Activated effector memory CD4-positive, alpha-beta T cell treated with anti-CD3 and anti-CD28 coated beads, Interleukin-2, amount 50 U/mL, for 16 hours (primary cell): ENCODE measurements around the gene PEDS1.
"Not testable (repeated sequence)": the region's sequence is repeated elsewhere in the genome, so short reads cannot be mapped to it uniquely, and the experiment has no call there.

Experiments
- DNase-seq: peaks from one replicate; pipeline ENCODE4 v3.0.0-alpha.2; 2020

PEDS1 gene

DNA sequence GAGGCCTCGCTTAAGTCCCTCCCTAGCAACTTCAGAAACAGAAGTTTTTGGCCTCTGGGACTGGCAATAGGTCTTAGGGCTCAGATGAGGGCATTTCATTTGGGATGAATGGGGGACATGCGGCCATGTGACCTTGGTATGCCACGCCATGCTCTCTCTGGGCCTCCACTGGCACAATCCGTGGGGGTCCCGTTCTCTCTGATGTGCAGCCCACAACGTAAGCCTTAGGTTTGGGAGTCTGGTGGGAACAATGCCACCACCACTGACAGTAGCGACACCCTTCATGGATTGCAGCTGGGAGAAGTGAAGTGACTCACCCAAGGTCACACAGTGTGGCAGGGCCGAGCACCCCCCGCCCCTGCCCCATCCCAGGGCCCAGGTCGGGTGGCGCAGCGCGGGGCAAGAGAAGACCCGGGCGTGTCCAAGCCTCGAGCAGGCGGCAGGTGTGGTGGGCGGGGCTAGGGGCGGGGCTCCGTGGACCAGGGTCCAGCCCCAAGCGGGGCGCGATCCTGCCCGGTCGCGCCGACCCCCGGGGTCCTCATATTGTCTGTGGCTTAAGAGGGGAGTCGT is 36.2 kb upstream of the PEDS1 start:
- DNase-seq: peak; percentile 79

- no peak for DNase-seq
Observed at GRCh38 chr20:50188879-50189680, 35.6 kb upstream of the PEDS1 start.

GRCh38 chr20:50188287-50188688 is 34.8 kb upstream of the PEDS1 start:
- DNase-seq: no peak

GRCh38 chr20:50187403-50188051 is 34.0 kb upstream of the PEDS1 start:
- DNase-seq: no peak

DNA sequence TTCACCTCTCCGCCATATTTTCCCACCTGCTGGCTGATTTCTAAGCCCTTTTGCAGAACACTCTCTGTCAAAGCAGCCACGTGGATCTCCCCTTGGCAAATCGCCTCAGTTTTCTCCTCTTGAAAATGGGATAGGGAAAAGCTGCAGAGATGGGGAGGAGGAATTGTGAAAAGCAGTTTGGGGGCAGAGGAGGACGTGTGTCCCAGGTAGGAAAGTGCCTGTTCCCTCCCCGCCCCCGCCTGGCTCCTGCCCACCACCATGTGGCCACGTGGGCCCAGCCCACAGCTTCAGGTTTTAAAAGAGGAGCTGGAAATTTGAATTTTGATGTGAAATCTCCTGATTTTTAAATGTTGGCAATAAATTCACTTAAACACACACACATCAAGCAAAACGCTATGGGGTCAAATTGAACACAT is 33.5 kb upstream of the PEDS1 start:
- DNase-seq: no peak

GRCh38 chr20:50186151-50186885 is 32.8 kb upstream of the PEDS1 start:
- peak; percentile 96 for DNase-seq

DNA sequence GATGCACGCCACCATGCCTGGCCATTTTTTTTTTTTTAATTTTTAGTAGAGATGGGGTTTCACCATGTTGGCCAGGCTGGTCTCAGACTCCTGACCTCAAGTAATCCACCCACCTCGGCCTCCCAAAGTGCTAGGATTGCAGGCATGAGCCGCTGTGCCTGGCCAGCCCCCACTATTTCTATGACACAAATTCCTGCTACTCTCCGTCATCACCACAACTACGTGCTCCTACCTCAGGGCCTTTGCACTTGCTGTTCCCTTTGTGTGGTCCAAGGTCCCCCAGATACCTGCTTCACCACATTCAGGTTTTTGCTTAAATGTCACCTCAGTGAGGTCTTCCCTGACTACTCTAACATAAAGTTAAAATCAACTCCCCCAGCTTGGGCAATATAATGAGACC is 31.9 kb upstream of the PEDS1 start:
- no peak for DNase-seq

DNA sequence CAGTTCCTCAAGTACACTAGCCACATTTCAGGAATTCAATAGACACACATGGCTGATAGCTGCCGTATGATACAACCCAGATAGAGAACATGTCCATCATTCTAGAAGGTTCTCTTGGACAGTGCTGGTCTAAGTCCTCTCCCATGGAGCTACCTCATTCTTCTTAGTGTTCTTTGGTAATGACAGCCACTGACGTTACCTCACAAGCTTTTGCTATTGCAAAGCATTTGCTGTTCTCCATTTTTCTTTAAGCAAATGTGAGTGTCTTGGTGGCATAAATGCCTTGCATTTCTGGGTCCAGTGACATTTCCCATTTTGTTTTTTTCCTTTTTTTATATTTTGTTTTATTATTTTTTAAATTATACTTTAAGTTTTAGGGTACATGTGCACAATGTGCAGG is 28.8 kb upstream of the PEDS1 start:
- no peak for DNase-seq

- DNase-seq: no peak
Observed at GRCh38 chr20:50181344-50181743, 27.8 kb upstream of the PEDS1 start.

DNA sequence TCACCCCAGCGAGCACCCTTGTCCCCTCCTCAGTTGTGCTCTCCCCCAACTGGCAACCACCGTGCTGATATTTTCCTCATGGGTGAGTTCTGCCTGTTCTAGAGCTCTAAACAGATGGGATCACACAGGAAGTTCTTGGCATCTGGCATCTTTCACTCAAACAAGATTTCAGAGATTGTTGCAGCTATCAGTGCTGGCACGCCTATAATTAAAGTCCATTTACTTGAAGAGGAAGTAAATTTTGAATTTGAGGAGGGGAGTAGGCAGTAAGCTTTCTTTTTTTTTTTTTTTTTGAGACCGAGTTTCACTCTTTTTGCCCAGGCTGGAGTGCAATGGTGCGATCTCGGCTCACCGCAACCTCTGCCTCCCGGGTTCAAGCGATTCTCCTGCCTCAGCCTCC is 25.1 kb upstream of the PEDS1 start:
- not testable (repeated sequence) for DNase-seq

- DNase-seq: no peak
Observed at GRCh38 chr20:50175938-50176933, 22.7 kb upstream of the PEDS1 start.

DNA sequence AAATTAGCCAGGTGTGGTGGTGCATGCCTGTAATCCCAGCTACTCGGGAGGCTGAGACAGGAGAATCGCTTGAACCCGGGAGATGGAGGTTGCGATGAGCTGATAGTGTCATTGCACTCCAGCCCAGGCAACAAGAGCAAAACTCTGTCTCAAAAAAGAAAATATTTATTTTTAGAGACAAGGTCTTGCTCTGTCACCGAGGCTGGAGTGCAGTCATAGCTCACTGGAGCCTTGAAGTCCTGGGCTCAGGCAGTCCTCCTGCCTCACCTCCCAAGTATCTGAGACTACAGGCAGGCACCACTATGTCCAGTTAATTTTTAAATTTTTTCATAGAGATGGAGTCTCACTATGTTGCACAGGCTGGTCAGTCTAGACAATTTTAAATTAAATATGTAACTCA is 20.9 kb upstream of the PEDS1 start:
- no peak for DNase-seq

- DNase-seq: no peak
Observed at GRCh38 chr20:50172347-50173013, 19.0 kb upstream of the PEDS1 start.

DNA sequence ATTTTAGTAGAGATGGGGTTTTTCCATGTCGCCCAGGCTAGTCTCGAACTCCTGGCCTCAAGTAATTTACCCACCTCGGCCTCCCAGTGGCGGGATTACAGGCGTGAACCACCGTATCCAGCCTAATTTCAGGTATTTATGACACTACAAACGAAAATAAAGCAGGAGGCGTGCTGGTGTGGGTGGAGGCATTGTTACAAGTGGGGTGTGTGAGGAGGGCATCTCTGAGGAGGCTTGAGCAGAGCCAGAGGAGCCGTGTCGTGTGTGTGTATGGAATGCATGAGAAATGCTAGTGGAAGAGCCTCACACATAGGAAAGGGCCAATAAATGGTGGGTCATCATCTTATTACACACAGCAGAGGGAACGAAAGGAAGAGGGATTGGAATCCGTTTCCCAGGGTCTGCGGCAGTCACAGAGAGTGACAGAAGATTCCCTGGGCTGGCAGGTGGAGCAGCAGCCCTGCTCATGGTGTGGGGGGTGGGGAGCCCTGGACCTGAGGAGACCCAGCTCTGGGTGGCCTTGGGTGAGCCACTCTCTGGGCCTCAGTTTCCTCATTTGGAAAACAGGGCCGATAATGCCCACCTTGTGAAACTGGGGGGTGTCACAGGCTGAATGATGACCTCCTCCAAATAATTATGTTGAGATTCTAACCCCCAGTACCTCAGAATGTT is 17.2 kb upstream of the PEDS1 start:
- DNase-seq: no peak

DNA sequence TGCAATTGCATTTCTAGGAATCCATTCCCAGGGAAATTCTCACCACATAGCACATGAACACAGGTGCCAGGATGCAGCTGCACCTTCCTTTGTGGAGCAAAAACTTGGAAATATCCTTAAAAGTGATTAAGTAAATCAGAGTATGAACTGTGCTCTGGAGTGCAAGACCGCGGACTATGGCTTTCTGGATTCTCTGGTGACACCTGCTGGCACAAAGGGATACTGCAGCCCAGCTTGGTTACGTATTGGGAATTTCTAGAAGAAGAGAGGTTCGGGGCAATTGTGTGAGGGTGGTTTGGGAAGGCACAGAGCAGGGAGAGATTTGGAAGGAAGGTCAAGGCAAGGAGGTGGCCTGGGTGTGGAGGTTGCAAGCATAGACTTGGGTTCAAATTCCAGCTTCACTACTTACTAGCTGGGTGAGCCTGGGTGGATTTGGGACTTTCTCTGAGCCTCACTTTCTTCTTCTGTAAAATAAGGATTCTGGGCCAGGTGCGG is 15.9 kb upstream of the PEDS1 start:
- DNase-seq: peak; percentile 93

- DNase-seq: peak; percentile 93
Observed at GRCh38 chr20:50165684-50166554, 12.4 kb upstream of the PEDS1 start.

DNA sequence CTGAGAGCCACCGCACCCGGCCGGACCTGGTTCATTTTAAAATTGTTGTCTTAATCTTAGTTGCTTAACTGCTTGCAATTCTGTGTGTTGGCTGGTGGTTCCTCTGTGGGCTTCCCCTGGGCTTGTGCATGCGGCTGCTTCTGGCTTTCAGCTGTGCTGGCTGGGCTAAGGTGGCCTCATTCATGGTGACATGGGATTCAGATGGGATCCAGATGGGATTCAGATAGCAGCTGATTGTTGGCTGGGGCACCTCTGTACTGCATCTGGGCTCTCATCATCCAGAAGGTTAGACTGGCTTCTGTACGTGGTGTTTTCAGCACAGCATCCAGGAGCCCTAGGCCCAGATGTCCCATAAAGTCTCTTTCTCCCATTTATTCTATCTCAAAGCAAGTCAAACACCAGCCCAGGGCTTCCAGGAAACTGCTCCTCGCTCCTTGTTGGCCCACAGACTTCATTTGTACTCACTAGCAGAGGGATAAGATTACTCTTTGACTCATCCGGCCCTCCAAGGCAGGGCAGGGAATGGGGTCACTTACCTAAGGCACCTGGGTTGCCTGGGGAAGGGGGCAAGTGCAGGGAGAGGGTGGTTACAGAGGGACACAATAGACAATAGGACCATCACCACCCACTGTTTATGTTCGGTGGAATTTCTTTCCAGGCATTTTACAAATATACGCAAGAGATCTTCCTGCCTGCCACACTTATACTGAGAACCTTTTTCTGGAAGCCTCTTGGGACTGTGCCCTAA is 10.2 kb upstream of the PEDS1 start:
- no peak for DNase-seq

GRCh38 chr20:50161494-50161893 is 8.0 kb upstream of the PEDS1 start:
- DNase-seq: not testable (repeated sequence)

- no peak for DNase-seq
Observed at GRCh38 chr20:50153153-50153499, 397 bp downstream of the PEDS1 start.
